NCI-H2171 treated with DMSO at 0.1 percent for 48 hours (cell line): ENCODE measurements around the gene TEX10.
"Not testable (repeated sequence)": the region's sequence is repeated elsewhere in the genome, so short reads cannot be mapped to it uniquely, and the experiment has no call there.

Source experiments
- DNase-seq: peaks from one replicate; lab custom pipeline; 2025; lab: John Stamatoyannopoulos, UW

Gene TEX10

GRCh38 chr9:100352727-100353505 is at the start of gene TEX10:
TSS of gene TEX10 (minus strand) at chr9:100352942. CDS start at chr9:100349363, 3,579 bp downstream.
- peak; percentile 84 for DNase-seq

- DNase-seq, result no peak
Observed at GRCh38 chr9:100401042-100401441, 48.3 kb upstream of the TEX10 start.

- DNase-seq, result peak; percentile 87
Observed at GRCh38 chr9:100397529-100398266, 45.0 kb upstream of the TEX10 start.

GRCh38 chr9:100396769-100397168 is 44.0 kb upstream of the TEX10 start:
- DNase-seq, result no peak

GRCh38 chr9:100394816-100395215 is 42.1 kb upstream of the TEX10 start:
- no peak for DNase-seq

GRCh38 chr9:100394032-100394695 is 41.4 kb upstream of the TEX10 start:
- no peak for DNase-seq

GRCh38 chr9:100392989-100393388 is 40.2 kb upstream of the TEX10 start:
- not testable (repeated sequence) for DNase-seq

GRCh38 chr9:100379862-100380261 is 27.1 kb upstream of the TEX10 start:
- DNase-seq, result no peak

GRCh38 chr9:100377015-100377414 is 24.3 kb upstream of the TEX10 start:
- DNase-seq, result no peak

GRCh38 chr9:100375658-100376057 is 22.9 kb upstream of the TEX10 start:
- peak; percentile 20 for DNase-seq

GRCh38 chr9:100372648-100373047 is 19.9 kb upstream of the TEX10 start:
- no peak for DNase-seq

- no peak for DNase-seq
Observed at GRCh38 chr9:100370064-100370723, 17.5 kb upstream of the TEX10 start.

- no peak for DNase-seq
Observed at GRCh38 chr9:100368672-100369071, 15.9 kb upstream of the TEX10 start.

GRCh38 chr9:100366121-100366520 is 13.4 kb upstream of the TEX10 start:
- DNase-seq, result no peak

GRCh38 chr9:100364013-100364412 is 11.3 kb upstream of the TEX10 start:
- no peak for DNase-seq

GRCh38 chr9:100359057-100359456 is 6.3 kb upstream of the TEX10 start:
- no peak for DNase-seq

- DNase-seq, result no peak
Observed at GRCh38 chr9:100357501-100357900, 4.8 kb upstream of the TEX10 start.

- no peak for DNase-seq
Observed at GRCh38 chr9:100355561-100355960, 2.8 kb upstream of the TEX10 start.

GRCh38 chr9:100354121-100354800 is 1.5 kb upstream of the TEX10 start:
- no peak for DNase-seq

GRCh38 chr9:100352201-100352726 is 478 bp downstream of the TEX10 start:
- no peak for DNase-seq

GRCh38 chr9:100351508-100351907 is 1.2 kb downstream of the TEX10 start:
- DNase-seq, result no peak
